Measurements from ENCODE around the gene TEX26. TPM values are rescaled to one million over a fixed set of nuclear protein-coding genes. Genes with fewer than 3 reads are reported as not detected.
A peak's percentile ranks its signal among the peaks of the same experiment; 100 is the strongest.

TEX26 gene
- total RNA-seq, 1 donor = not detected

- no peaks in the 10 kb centered on the region for H3K9me3 ChIP-seq (ENCODE audit: low read depth, low read length)
- H3K4me2 ChIP-seq (ENCODE audit: insufficient read depth, low read length) = no peak overlapping the region
These were observed 66.0 kb downstream of the TEX26 start for GRCh38 chr13:30998136-30999088.

GRCh38 chr13:31000889-31001288, 68.4 kb downstream of the TEX26 start:
- Histone ChIP-seq H3K9me3 (ENCODE audit: low read depth, low read length) (no peaks in the 10 kb centered on the region), H2AFZ (ENCODE audit: low read length) (no peak overlapping the region), H3K36me3 (ENCODE audit: insufficient read depth, low read length) (no peaks in the 10 kb centered on the region), H4K20me1 (ENCODE audit: insufficient read depth, low read length) (no peaks in the 10 kb centered on the region), H3K4me1 (ENCODE audit: insufficient read depth, low read length) (no peaks in the 10 kb centered on the region), H3K27me3 (ENCODE audit: insufficient read depth, low read length) (peaks cover 53% of the 10 kb centered on the region), H3K27ac (ENCODE audit: low read depth, low read length) (no peak overlapping the region), H3K4me3 (ENCODE audit: insufficient read depth, low read length) (no peak overlapping the region), H3K79me2 (ENCODE audit: insufficient read depth, low read length) (no peaks in the 10 kb centered on the region), H3K4me2 (ENCODE audit: insufficient read depth, low read length) (no peak overlapping the region)
- TF ChIP-seq CTCF (IDR thresholded peaks at IDR 0.05; ENCODE audit: extremely low read depth, low read depth, low read length) = no peak
- DNase-seq (ENCODE audit: insufficient read length, low spot score, missing footprints) = no peak

More at GRCh38 chr13:30998136-30999088, 66.0 kb downstream of the TEX26 start:
- TF ChIP-seq CTCF (IDR thresholded peaks at IDR 0.05; ENCODE audit: extremely low read depth, low read depth, low read length) = no peak
- peak; percentile 83 for DNase-seq (ENCODE audit: insufficient read length, low spot score, missing footprints)
- Histone ChIP-seq H3K27me3 (ENCODE audit: insufficient read depth, low read length) (peaks cover 54% of the 10 kb centered on the region), H4K20me1 (ENCODE audit: insufficient read depth, low read length) (no peaks in the 10 kb centered on the region), H3K4me3 (ENCODE audit: insufficient read depth, low read length) (no peak overlapping the region), H3K27ac (ENCODE audit: low read depth, low read length) (no peak overlapping the region), H3K79me2 (ENCODE audit: insufficient read depth, low read length) (no peaks in the 10 kb centered on the region), H3K4me1 (ENCODE audit: insufficient read depth, low read length) (no peaks in the 10 kb centered on the region), H2AFZ (ENCODE audit: low read length) (no peak overlapping the region), H3K36me3 (ENCODE audit: insufficient read depth, low read length) (no peaks in the 10 kb centered on the region)

GRCh38 chr13:31001647-31002046, 69.2 kb downstream of the TEX26 start:
- Histone ChIP-seq H4K20me1 (ENCODE audit: insufficient read depth, low read length) (no peaks in the 10 kb centered on the region), H3K9me3 (ENCODE audit: low read depth, low read length) (no peaks in the 10 kb centered on the region), H2AFZ (ENCODE audit: low read length) (no peak overlapping the region), H3K4me2 (ENCODE audit: insufficient read depth, low read length) (no peak overlapping the region), H3K36me3 (ENCODE audit: insufficient read depth, low read length) (no peaks in the 10 kb centered on the region), H3K4me1 (ENCODE audit: insufficient read depth, low read length) (no peaks in the 10 kb centered on the region), H3K79me2 (ENCODE audit: insufficient read depth, low read length) (no peaks in the 10 kb centered on the region), H3K27me3 (ENCODE audit: insufficient read depth, low read length) (peaks cover 49% of the 10 kb centered on the region), H3K27ac (ENCODE audit: low read depth, low read length) (no peak overlapping the region), H3K4me3 (ENCODE audit: insufficient read depth, low read length) (no peak overlapping the region)
- DNase-seq (ENCODE audit: insufficient read length, low spot score, missing footprints) = no peak
- no peak for TF ChIP-seq CTCF (IDR thresholded peaks at IDR 0.05; ENCODE audit: extremely low read depth, low read depth, low read length)

- Histone ChIP-seq H2AFZ (ENCODE audit: low read length) (no peak overlapping the region), H3K4me3 (ENCODE audit: insufficient read depth, low read length) (no peak overlapping the region)
- TF ChIP-seq CTCF (IDR thresholded peaks at IDR 0.05; ENCODE audit: extremely low read depth, low read depth, low read length) = no peak
These were observed 72.6 kb downstream of the TEX26 start for GRCh38 chr13:31005066-31005465.

More at GRCh38 chr13:31005066-31005465, 72.6 kb downstream of the TEX26 start:
- Histone ChIP-seq H3K27ac (ENCODE audit: low read depth, low read length) (no peak overlapping the region), H3K4me1 (ENCODE audit: insufficient read depth, low read length) (peaks cover 8% of the 10 kb centered on the region), H3K9me3 (ENCODE audit: low read depth, low read length) (no peaks in the 10 kb centered on the region), H4K20me1 (ENCODE audit: insufficient read depth, low read length) (no peaks in the 10 kb centered on the region), H3K27me3 (ENCODE audit: insufficient read depth, low read length) (peaks cover 34% of the 10 kb centered on the region), H3K79me2 (ENCODE audit: insufficient read depth, low read length) (no peaks in the 10 kb centered on the region), H3K4me2 (ENCODE audit: insufficient read depth, low read length) (no peak overlapping the region), H3K36me3 (ENCODE audit: insufficient read depth, low read length) (no peaks in the 10 kb centered on the region)
- no peak for DNase-seq (ENCODE audit: insufficient read length, low spot score, missing footprints)
